NCI-H226 (cell line): ENCODE measurements around the gene ROBO1.
"Not testable (repeated sequence)": the region's sequence is repeated elsewhere in the genome, so short reads cannot be mapped to it uniquely, and the experiment has no call there.

Experiments used
- DNase-seq: peaks from one replicate; pipeline ENCODE4 v3.0.0-alpha.2; 2015

Gene ROBO1

DNA sequence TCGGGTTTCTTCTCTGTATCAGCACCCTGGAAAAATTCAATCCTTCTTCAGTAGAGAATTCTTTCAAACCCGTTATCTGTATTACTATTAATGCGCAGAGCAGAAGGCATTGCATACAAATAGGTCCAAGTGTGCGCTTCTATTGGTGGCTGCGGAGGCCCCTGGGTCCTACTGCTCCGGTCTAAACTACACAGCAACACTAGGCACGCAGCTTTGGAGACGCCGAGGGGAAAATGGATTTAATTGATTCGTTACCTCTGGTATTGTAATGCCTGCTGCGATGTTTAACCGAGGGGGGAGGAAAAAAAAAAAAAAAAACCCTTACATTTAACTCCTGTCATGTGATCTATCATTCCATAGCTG lies at the start of gene ROBO1:
Gene ROBO1, minus strand, starts transcription at position 94 of the 363 bp plus-strand sequence.
- DNase-seq: no peak

GRCh38 chr3:79817224-79817623 lies 49.4 kb upstream of the ROBO1 start:
- no peak for DNase-seq

DNA sequence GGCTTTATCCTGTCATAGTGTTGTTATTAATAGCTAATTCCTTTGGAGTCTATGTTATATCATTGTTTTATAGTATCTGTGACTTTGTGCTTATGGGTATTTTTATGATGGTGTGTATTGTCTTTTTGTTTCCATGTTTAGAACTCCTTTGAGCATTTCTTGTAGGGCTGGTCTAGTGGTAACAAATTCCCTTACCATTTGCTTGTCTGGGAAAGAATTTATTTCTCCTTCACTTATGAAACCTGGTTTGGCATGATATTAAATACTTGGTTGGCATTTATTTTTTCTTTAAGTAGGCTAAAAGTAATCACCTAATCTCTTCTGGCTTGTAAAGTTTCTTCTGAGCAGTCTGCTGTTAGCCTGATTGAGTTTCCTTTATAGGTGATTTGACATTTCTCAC lies 47.7 kb upstream of the ROBO1 start:
- no peak for DNase-seq

- DNase-seq: no peak
Measured at GRCh38 chr3:79810581-79810980, 42.8 kb upstream of the ROBO1 start.

DNA sequence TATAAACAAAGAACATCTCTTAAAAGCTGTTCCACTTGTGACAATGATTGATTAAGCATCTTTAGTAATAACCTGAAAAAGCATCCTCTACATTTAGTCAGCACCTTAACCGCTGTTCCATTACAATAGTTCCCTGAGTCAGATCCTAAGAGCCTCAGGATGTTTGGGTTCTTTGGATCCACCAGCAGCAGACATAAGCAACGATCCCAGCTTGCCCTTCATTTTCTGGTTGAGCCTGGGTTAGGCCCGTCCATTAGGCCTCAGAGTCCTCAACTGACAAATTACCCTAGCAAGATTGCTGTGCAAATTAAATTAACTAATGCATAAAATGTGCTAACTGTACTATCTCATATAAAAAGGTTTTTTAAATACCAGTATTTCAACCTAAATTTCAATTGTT lies 42.3 kb upstream of the ROBO1 start:
- no peak for DNase-seq

- DNase-seq: no peak
Measured at GRCh38 chr3:79809106-79809505, 41.3 kb upstream of the ROBO1 start.

GRCh38 chr3:79808515-79808914 lies 40.7 kb upstream of the ROBO1 start:
- no peak for DNase-seq

- not testable (repeated sequence) for DNase-seq
Measured at GRCh38 chr3:79790177-79790576, 22.4 kb upstream of the ROBO1 start.

GRCh38 chr3:79773291-79773690 lies 5.5 kb upstream of the ROBO1 start:
- no peak for DNase-seq

DNA sequence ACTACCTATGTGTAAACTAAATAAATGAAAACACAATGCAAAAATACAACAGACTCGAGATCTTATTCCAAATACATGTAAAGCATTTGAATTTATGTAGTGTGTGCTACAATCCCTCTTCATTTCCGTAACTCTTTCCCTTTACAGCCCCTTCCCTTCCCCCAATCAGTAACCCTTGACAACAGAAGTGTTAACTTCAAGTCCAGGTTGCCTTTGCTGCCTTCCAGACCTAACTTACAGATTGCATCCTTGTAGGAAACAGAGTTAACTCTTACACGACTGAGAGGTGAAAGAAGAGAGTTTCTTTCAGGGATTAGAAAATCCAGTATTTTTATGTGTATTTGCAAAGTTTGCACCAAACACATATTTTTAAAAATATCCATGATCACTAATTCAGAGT lies 1.4 kb upstream of the ROBO1 start:
- DNase-seq: no peak

DNA sequence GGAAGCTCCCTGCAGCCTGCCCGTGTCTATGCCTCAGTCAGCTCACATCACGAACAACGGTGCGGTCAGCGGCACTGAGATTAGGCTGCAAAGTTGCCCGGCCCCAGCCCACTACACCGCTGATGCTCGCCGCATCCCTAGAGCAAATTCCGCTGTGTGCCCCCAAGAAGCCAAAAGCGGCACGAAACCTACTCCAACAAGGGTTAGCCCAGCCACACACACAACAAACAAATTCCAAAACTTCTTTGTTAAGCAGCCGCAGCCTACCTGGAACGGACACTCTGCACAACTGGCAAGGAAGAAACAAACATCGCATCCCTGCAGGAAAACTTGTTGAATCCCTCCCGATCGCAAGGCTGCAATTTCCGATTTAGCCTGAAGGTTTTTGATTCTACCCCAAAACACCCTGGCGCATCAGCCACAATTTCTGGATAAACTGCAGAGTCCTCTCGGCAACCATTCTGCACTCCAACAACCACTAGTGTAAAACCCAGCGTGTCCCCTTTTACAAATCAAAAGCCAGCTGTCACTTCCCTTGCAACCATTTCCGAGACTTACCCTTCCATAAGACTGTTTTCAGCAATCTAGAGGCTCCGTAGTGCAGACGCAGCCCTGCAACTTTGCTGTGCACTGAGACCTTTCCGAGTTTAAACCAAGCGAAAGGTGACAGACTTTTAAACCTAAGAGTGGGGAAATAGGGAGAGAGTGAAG lies 449 bp downstream of the ROBO1 start:
- no peak for DNase-seq

DNA sequence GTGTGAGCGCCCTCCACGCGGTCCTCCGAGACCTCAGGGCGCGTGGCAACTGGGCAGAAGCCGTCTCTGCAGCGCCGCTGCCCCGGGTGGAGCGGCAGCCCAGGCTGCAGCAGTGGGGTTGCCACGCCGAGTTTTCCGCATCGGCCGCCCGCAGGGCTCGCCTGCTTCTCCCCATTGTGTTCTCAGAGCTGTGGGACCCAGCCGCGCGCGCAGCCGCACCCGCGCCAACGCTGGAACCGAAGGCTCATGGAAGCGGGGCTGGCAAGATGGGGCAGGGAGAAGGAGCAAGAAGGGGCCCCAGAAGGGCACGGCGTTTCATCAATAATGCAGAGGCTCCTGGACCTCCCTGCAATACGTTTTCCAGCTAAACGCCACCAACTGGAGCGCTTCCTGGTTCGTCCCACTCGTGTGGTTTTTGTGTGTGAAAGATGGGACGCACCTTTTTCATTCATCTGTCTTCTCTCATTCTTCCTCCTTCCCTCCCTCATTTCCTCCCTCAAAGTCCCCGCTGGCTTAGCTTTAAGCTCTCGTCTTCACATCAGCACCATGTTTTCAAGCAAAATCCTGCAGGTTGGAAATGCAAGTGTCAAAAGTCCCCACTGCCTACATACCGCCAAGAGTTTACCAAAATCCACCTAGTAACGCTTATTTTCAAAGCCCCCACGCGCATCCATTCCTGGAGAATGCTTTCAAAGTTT lies 1.2 kb downstream of the ROBO1 start:
- DNase-seq: no peak

DNA sequence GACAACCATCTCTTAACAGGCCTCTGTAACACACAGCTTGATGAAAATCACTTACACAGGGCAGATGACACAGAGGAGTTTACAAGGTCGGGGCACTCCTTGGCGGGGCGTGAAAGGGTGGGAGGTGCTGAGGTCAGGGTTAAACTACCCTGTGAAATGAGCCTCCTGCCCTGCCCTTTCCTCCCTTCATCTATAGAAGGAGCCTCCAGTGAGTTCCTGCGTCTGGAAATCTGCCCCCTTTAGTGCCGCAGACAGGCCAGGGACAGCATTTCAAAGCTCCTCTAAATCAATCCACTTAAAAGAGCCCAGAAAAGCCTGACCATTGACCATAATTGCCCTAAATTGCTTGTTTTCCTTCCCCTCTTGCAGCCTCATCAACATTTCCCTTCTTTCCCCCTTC lies 1.9 kb downstream of the ROBO1 start:
- no peak for DNase-seq

- DNase-seq: no peak
Measured at GRCh38 chr3:79761441-79761840, 6.4 kb downstream of the ROBO1 start.

- DNase-seq: no peak
Measured at GRCh38 chr3:79751703-79752102, 16.1 kb downstream of the ROBO1 start.

GRCh38 chr3:79737530-79737929 lies 30.3 kb downstream of the ROBO1 start:
- no peak for DNase-seq

GRCh38 chr3:79729096-79729495 lies 38.7 kb downstream of the ROBO1 start:
- peak; percentile 72 for DNase-seq

DNA sequence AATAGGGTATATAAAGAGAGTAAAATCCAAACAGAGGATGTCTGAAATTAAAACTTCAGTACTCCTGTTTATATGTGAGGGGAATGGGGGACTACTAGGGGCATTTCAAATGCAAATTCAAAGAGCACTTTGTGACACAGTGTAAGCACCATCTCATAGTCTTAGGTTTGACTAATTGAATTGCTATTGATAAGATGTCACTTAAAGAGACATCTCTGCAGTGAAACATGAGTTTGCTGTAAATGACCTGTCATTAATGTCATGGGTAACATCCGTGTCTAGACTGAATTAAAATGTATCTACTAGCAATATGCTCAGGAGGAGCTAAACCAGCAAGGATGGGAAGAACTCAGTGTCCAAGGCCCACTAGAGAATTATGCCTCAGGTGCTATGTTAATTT lies 41.0 kb downstream of the ROBO1 start:
- no peak for DNase-seq

GRCh38 chr3:79724206-79724605 lies 43.6 kb downstream of the ROBO1 start:
- DNase-seq: peak; percentile 2

DNA sequence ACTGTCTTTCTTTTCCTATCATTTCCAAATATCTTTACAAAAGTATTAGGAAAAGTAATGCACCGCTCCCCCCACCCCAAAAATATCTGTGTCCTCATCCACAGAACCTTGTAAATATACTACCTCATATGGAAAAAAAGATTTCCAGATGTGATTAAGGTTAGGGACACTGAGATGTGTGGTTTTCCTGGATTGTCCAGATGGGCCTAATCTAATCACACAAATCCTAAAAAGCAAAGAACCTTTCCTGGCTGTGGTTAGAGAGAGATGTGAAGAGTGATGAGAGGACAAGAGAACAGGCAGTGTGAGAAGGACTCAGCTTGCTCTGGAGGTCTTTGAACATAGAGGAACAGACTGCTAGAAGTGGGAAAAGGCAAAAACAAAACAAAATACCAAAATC lies 77.7 kb downstream of the ROBO1 start:
- no peak for DNase-seq

GRCh38 chr3:79685108-79685507 lies 82.7 kb downstream of the ROBO1 start:
- no peak for DNase-seq

DNA sequence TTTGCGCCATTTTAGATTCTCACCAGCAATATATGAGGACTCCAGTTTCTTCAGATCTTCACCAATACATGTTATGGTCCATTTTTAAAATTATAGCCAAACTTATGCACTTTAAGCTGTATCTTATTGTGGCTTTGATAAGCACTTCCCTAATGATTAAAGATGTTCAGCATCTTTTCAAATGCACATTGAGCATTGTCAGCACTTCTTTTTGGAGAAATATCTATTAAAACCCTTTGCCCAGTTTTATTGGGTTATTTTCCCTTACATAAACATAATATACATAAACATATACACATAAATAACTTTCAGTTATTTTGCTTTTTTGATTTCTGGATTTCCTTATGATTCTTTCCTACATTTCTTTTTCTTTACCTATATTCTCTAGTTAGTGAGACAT lies 83.8 kb downstream of the ROBO1 start:
- no peak for DNase-seq

GRCh38 chr3:79672731-79673130 lies 95.1 kb downstream of the ROBO1 start:
- DNase-seq: no peak

GRCh38 chr3:79672075-79672474 lies 95.7 kb downstream of the ROBO1 start:
- DNase-seq: no peak

DNA sequence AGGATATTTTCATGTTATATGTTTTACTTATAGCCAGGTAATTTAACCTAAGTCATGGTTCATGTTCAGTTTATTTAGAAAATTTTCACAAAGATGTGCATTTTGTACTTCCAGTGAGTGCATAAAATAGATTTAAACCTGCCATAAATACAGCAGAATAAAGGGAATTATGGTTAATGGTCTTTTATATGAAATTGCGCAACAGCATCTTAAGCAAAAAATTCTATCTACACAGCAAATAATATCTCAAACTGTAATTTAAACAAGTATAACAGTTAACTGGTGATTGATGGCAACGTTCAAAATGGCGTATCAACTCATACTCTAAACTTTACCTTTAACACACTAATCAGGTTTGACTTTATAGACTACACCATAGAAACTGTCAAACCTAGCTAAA lies 97.6 kb downstream of the ROBO1 start:
- DNase-seq: no peak
